IMR-90 (cell line): ENCODE data around the gene VEPH1. TPM values are rescaled to one million over a fixed set of nuclear protein-coding genes. Genes with fewer than 3 reads are reported as not detected.

Source experiments
- ATAC-seq: fragments of 200-7000 bp; cut with Tn5 transposase; 2 replicates; pipeline ENCODE4 v1.9.1; 2020; ENCODE audit warnings: low read depth, mild to moderate bottlenecking, moderate library complexity
- BruUV-seq: library from RNA; stranded (reverse); fragments of 400-500 nt; replicated peaks from 2 replicates; lab custom pipeline; 2021; lab: Mats Ljungman, UMichigan
- CTCF ChIA-PET: fragments of 300-600 bp; formaldehyde crosslinking; extraction: SDS; loops from one replicate; lab custom pipeline; 2021; ENCODE audit warnings: antibody characterized with exemption; lab: Yijun Ruan, JAX
- POLR2A ChIA-PET: fragments of 300-600 bp; sonication (Branson Sonifier 250); formaldehyde crosslinking; loops from one replicate; lab custom pipeline; 2022; ENCODE audit warnings: antibody characterized with exemption; ENCODE audit not compliant: unreplicated experiment; lab: Charles Lee
- DNase-seq: peaks from one replicate; pipeline ENCODE4 v3.0.0; 2013
- H2AFZ ChIP-seq: replicated peaks from 2 replicates; pipeline ENCODE3; 2013; ENCODE audit warnings: low read length, mild to moderate bottlenecking; ENCODE audit not compliant: poor library complexity
- H2AK5ac ChIP-seq: 2 replicates; pipeline ENCODE4 v1.6.1; 2013; ENCODE audit warnings: low read depth, low read length, inconsistent platforms
- H2AK9ac ChIP-seq: replicated peaks from 2 replicates; pipeline ENCODE3; 2013; ENCODE audit warnings: mild to moderate bottlenecking, low read depth, low read length, moderate library complexity; ENCODE audit not compliant: poor library complexity
- H2BK120ac ChIP-seq: 2 replicates; pipeline ENCODE4 v1.6.1; 2013; ENCODE audit warnings: low read depth, low read length, inconsistent platforms
- H2BK15ac ChIP-seq: 3 replicates; pipeline ENCODE4 v1.6.1; 2013; ENCODE audit warnings: low read depth, low read length, inconsistent platforms
- H2BK20ac ChIP-seq: 2 replicates; pipeline ENCODE4 v1.6.1; 2013; ENCODE audit warnings: low read depth, mild to moderate bottlenecking, inconsistent platforms, low read length, moderate library complexity
- H2BK5ac ChIP-seq: 2 replicates; pipeline ENCODE4 v1.6.1; 2013; ENCODE audit warnings: mild to moderate bottlenecking, low read depth, low read length, inconsistent platforms; ENCODE audit not compliant: poor library complexity, severe bottlenecking
- H3K14ac ChIP-seq: replicated peaks from 2 replicates; pipeline ENCODE4 v1.6.1; 2013; ENCODE audit warnings: low read depth, low read length, inconsistent platforms
- H3K18ac ChIP-seq: 2 replicates; pipeline ENCODE4 v1.6.1; 2013; ENCODE audit warnings: low read depth, low read length, control low read depth
- H3K23ac ChIP-seq: 2 replicates; pipeline ENCODE4 v1.6.1; 2013; ENCODE audit warnings: low read depth, low read length, inconsistent platforms
- H3K27ac ChIP-seq: 2 replicates; pipeline ENCODE4 v1.5.1; 2013; ENCODE audit warnings: mild to moderate bottlenecking, control low read depth, low read length; ENCODE audit not compliant: insufficient read depth
- H3K27me3 ChIP-seq: 2 replicates; pipeline ENCODE4 v1.6.1; 2013; ENCODE audit warnings: low read length; ENCODE audit not compliant: control insufficient read depth, insufficient read depth
- H3K36me3 ChIP-seq: 2 replicates; pipeline ENCODE4 v1.6.1; 2013; ENCODE audit warnings: low read length, mixed read lengths; ENCODE audit not compliant: control insufficient read depth, insufficient read depth
- H3K4ac ChIP-seq: 2 replicates; pipeline ENCODE4 v1.6.1; 2013; ENCODE audit warnings: low read depth, low read length, inconsistent platforms
- H3K4me1 ChIP-seq: 2 replicates; pipeline ENCODE4 v1.6.1; 2013; ENCODE audit warnings: low read length, mixed read lengths; ENCODE audit not compliant: control insufficient read depth, insufficient read depth
- H3K4me2 ChIP-seq: 2 replicates; pipeline ENCODE4 v1.6.1; 2013; ENCODE audit warnings: low read depth, mild to moderate bottlenecking, control low read depth, low read length, moderate library complexity
- H3K4me3 ChIP-seq: 2 replicates; pipeline ENCODE4 v1.5.1; 2013; ENCODE audit warnings: low read depth, mild to moderate bottlenecking, control low read depth, low read length, moderate library complexity; ENCODE audit not compliant: insufficient read depth
- H3K56ac ChIP-seq: 2 replicates; pipeline ENCODE4 v1.6.1; 2013; ENCODE audit warnings: low read length, inconsistent platforms; ENCODE audit not compliant: insufficient read depth; ENCODE audit errors: extremely low read depth
- H3K79me1 ChIP-seq, 2 experiments: 2 replicates each; pipeline ENCODE4 v1.6.1; 2013; ENCODE audit warnings: low read length in 2 of 2, inconsistent platforms in 1 of 2, low read depth in 1 of 2
- H3K9ac ChIP-seq: 2 replicates; pipeline ENCODE4 v1.6.1; 2013; ENCODE audit warnings: low read depth, low read length, control low read depth
- H3K9me1 ChIP-seq: 2 replicates; pipeline ENCODE4 v1.6.1; 2013; ENCODE audit warnings: low read length, inconsistent platforms; ENCODE audit not compliant: insufficient read depth
- H3K9me3 ChIP-seq: 2 replicates; pipeline ENCODE4 v1.6.1; 2013; ENCODE audit warnings: low read length; ENCODE audit not compliant: control insufficient read depth, insufficient read depth
- H4K20me1 ChIP-seq: 2 replicates; pipeline ENCODE4 v1.6.1; 2013; ENCODE audit warnings: low read length, inconsistent platforms; ENCODE audit not compliant: insufficient read depth
- H4K5ac ChIP-seq: 2 replicates; pipeline ENCODE4 v1.6.1; 2013; ENCODE audit warnings: mild to moderate bottlenecking, low read depth, low read length, control low read depth
- H4K8ac ChIP-seq, 2 experiments: 2 replicates each; pipeline ENCODE4 v1.6.1; 2013; ENCODE audit warnings: low read depth in 2 of 2, low read length in 2 of 2, control low read depth in 1 of 2, inconsistent platforms in 1 of 2
- H4K91ac ChIP-seq: 2 replicates; pipeline ENCODE4 v1.6.1; 2013; ENCODE audit warnings: low read depth, low read length, inconsistent platforms; ENCODE audit not compliant: insufficient read depth
- BHLHE40 ChIP-seq: fragments of 150-350 bp; IDR thresholded peaks from 2 replicates; pipeline ENCODE4 v1.6.1; 2016; ENCODE audit warnings: mild to moderate bottlenecking, low read depth, low read length
- CEBPB ChIP-seq: IDR thresholded peaks from 2 replicates; pipeline ENCODE4 v1.6.1; 2012; ENCODE audit warnings: low read depth, low read length, improper control_type of control experiment
- CHD1 ChIP-seq: IDR thresholded peaks from 2 replicates; pipeline ENCODE4 v1.6.1; 2012; ENCODE audit warnings: low read depth, low read length, improper control_type of control experiment
- CTCF ChIP-seq: conservative IDR thresholded peaks from 2 replicates; pipeline ENCODE4 v1.5.1; 2012; ENCODE audit warnings: mild to moderate bottlenecking, low read depth, low read length, improper control_type of control experiment
- ELK1 ChIP-seq: fragments of 150-350 bp; IDR thresholded peaks from 2 replicates; pipeline ENCODE4 v1.6.1; 2016; ENCODE audit warnings: low read depth, mild to moderate bottlenecking, low read length, moderate library complexity, borderline replicate concordance
- FOS ChIP-seq: fragments of 150-350 bp; IDR thresholded peaks from 2 replicates; pipeline ENCODE4 v1.6.1; 2016; ENCODE audit warnings: low read depth, low read length
- MAFK ChIP-seq: IDR thresholded peaks from 2 replicates; pipeline ENCODE4 v1.6.1; 2012; ENCODE audit warnings: low read depth, low read length, improper control_type of control experiment
- MAZ ChIP-seq: IDR thresholded peaks from 2 replicates; pipeline ENCODE4 v1.6.1; 2012; ENCODE audit warnings: low read depth, mild to moderate bottlenecking, low read length, improper control_type of control experiment, moderate library complexity, borderline replicate concordance
- MXI1 ChIP-seq: IDR thresholded peaks from 2 replicates; pipeline ENCODE4 v1.6.1; 2012; ENCODE audit warnings: low read depth, mild to moderate bottlenecking, low read length, moderate library complexity, borderline replicate concordance
- NFE2L2 ChIP-seq: fragments of 150-350 bp; IDR thresholded peaks from 2 replicates; pipeline ENCODE4 v1.6.1; 2016; ENCODE audit warnings: low read depth, mild to moderate bottlenecking, low read length
- POLR2A ChIP-seq: IDR thresholded peaks from 2 replicates; pipeline ENCODE4 v1.6.1; 2012; ENCODE audit warnings: mild to moderate bottlenecking, low read depth, low read length
- RAD21 ChIP-seq: IDR thresholded peaks from 2 replicates; pipeline ENCODE4 v1.6.1; 2012; ENCODE audit warnings: low read length, improper control_type of control experiment
- RCOR1 ChIP-seq: IDR thresholded peaks from 2 replicates; pipeline ENCODE4 v1.6.1; 2012; ENCODE audit warnings: mild to moderate bottlenecking, low read length, improper control_type of control experiment; ENCODE audit not compliant: insufficient replicate concordance
- RFX5 ChIP-seq: IDR thresholded peaks from 2 replicates; pipeline ENCODE4 v1.8.0; 2012; ENCODE audit warnings: low read depth, mild to moderate bottlenecking, low read length, moderate library complexity
- SMC3 ChIP-seq: fragments of 150-350 bp; IDR thresholded peaks from 2 replicates; pipeline ENCODE4 v1.6.1; 2016; ENCODE audit warnings: low read depth, mild to moderate bottlenecking, antibody characterized with exemption, low read length, moderate library complexity
- WGBS, 2 experiments: methylation state at CpG; one replicate each; pipeline versions ENCODE4 v1.1.5 to v1.1.7; 2013; ENCODE audit warnings: missing lambda C conversion rate in 2 of 2; ENCODE audit not compliant: insufficient read length in 1 of 2; ENCODE audit errors: extremely low coverage in 2 of 2; 5-methylcytosine and 5-hydroxymethylcytosine counted together
- dilution Hi-C: fragments of 300-500 bp; cut with HindIII; formaldehyde crosslinking; loops from one replicate; pipeline ENCODE4 v1.14.3; 2018; ENCODE audit warnings: low sequenced_read_pairs; ENCODE audit not compliant: unreplicated experiment
- in situ Hi-C: fragments of 300-500 bp; cut with MboI; formaldehyde crosslinking; loops from 3 replicates; pipeline ENCODE4 v1.14.3; 2019; ENCODE audit warnings: low sequenced_read_pairs, inconsistent platforms, mixed read lengths
- intact Hi-C: fragments of 100-400 bp; cut with micrococcal nuclease; formaldehyde crosslinking; loops from 2 replicates; pipeline ENCODE4 v1.10.0; 2022
- polyA plus RNA-seq, 3 experiments: library from polyadenylated mRNA; depleted of rRNA; stranded (reverse); fragments of >200 nt; gene quantifications; 2 replicates each; pipeline ENCODE4 v1.2.3, GENCODE V29; 2012; ENCODE audit warnings: low replicate concordance in 1 of 3
- total RNA-seq: library from RNA; depleted of rRNA; stranded (reverse); fragments of >200 nt; gene quantifications from 2 replicates; pipeline ENCODE4 v1.2.3, GENCODE V29; 2012
- TF ChIP-seq, protein P1 (sequence below): fragments of 150-350 bp; IDR thresholded peaks from 2 replicates; pipeline ENCODE4 v1.6.1; 2017; ENCODE audit warnings: mild to moderate bottlenecking, antibody characterized with exemption, low read length, low read depth

VEPH1 gene
- total and polyA plus RNA-seq, 2 of the 4 experiments (the other 2 are of a cell fraction), result 30.5 to 130 TPM

- no peak overlapping the region for H2BK15ac ChIP-seq
- H3K4me3 ChIP-seq, result no peak overlapping the region
- intact Hi-C loops (no loop called here), in situ Hi-C loops (no loop called here), dilution Hi-C loops (no loop called here)
- H3K9ac ChIP-seq, result no peak overlapping the region
- H2AK9ac ChIP-seq, result no peak overlapping the region
- no peaks in the 10 kb centered on the region for H3K9me3 ChIP-seq
- TF ChIP-seq NFE2L2 (no peak), MXI1 (no peak), MAZ (no peak), BHLHE40 (no peak), FOS (no peak), ELK1 (no peak), RFX5 (no peak), RAD21 (no peak), POLR2A (no peak), RCOR1 (no peak), SMC3 (no peak), CHD1 (no peak), CEBPB (no peak), CTCF (no peak), MAFK (no peak)
- TF ChIP-seq, protein P1, sequence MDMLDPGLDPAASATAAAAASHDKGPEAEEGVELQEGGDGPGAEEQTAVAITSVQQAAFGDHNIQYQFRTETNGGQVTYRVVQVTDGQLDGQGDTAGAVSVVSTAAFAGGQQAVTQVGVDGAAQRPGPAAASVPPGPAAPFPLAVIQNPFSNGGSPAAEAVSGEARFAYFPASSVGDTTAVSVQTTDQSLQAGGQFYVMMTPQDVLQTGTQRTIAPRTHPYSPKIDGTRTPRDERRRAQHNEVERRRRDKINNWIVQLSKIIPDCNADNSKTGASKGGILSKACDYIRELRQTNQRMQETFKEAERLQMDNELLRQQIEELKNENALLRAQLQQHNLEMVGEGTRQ, result no peak
- H4K8ac ChIP-seq, result no peak overlapping the region
- no peak overlapping the region for H3K56ac ChIP-seq
- H2BK5ac ChIP-seq, result no peak overlapping the region
- no peak for ATAC-seq
- no peak overlapping the region for H4K5ac ChIP-seq
- no peak overlapping the region for H3K4me2 ChIP-seq
- H2BK120ac ChIP-seq, result no peak overlapping the region
- ChIA-PET POLR2A (no interaction called here), CTCF (no interaction called here)
- no peak overlapping the region for H3K27ac ChIP-seq
- no peak for DNase-seq
- no peak overlapping the region for H3K4ac ChIP-seq
- no peaks in the 10 kb centered on the region for H3K36me3 ChIP-seq
- H4K91ac ChIP-seq, result no peak overlapping the region
- no peaks in the 10 kb centered on the region for H3K4me1 ChIP-seq
- no peaks in the 10 kb centered on the region for H3K79me1 ChIP-seq
- no TSS peak for BruUV-seq
- no peak overlapping the region for H3K18ac ChIP-seq
- H2BK20ac ChIP-seq, result no peak overlapping the region
- no peaks in the 10 kb centered on the region for H4K20me1 ChIP-seq
- H2AFZ ChIP-seq, result no peak overlapping the region
- no peak overlapping the region for H3K23ac ChIP-seq
- no peak overlapping the region for H2AK5ac ChIP-seq
- no CpG with 5 or more reads among the region's 2 CpGs for WGBS, 2 experiments
- no peaks in the 10 kb centered on the region for H3K9me1 ChIP-seq
- H3K27me3 ChIP-seq, result no peaks in the 10 kb centered on the region
- H3K14ac ChIP-seq, result no peak overlapping the region
Observed at GRCh38 chr3:157220883-157221282, 282.3 kb downstream of the VEPH1 start.
